Esophagus mucosa (tissue), 1 donor: ENCODE measurements around the gene TRABD. TPM values are rescaled to one million over a fixed set of nuclear protein-coding genes. Genes with fewer than 3 reads are reported as not detected.
A peak's percentile ranks its signal among the peaks of the same experiment; 100 is the strongest.

Source experiments
- ATAC-seq: fragments of 200-7000 bp; cut with Tn5 transposase; one replicate; pipeline ENCODE4 v1.9.1; 2020
- total RNA-seq: library from RNA; stranded (reverse); gene quantifications from one replicate; pipeline ENCODE4 v1.2.4, GENCODE V29; 2023
- donor health status: DM: yes; HTN: yes; CAD: no.

The TRABD gene
- total RNA-seq, 1 donor from 2014 or later, result 32.6 TPM

- ATAC-seq, result peak; percentile 70
Measured at GRCh38 chr22:50245214-50246072, 59.7 kb downstream of the TRABD start.

DNA sequence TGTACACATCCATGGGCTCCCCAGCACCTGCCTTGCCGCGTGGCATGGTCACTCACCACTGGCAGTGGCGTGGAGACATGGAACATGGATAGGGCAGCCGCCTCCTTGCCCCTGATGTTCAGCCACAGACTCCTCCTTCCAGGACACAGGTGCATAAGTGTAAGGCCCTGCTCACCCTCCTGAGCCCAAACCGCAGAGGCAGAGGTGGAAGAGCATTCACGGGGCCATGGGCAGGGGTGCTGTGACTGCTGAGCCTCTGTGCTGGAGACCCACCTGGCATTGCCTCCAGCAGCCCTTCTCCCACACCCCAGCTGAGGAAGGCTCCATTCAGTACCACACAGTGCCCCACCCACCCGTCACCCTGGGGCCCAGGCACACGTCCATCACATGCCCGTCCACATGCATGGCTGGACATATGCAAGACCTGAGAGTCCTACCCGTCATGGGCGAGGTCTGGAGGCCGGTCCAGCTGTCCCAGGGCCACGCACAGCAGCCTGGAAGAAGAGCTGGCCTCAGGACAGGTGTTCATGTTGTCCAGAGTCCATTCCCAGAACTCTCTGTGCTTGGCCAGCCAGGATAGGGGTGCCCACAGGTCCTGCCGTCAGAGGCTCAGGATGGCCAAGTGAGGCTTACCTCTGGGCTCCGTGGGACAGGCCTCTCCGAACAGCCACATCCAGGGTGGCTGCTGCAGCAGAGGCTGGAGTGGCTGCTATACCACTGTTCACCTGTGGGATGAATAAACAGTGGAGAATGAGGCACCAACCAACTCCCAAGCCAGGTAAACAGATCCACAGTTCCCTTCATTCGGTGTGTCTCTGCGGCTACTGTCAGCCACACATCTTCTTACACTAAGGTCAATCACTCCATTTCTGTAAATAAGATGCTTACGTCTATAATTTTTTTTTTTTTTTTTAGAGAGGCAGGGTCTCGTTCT is 60.8 kb downstream of the TRABD start:
- ATAC-seq, result no peak

- no peak for ATAC-seq
Measured at GRCh38 chr22:50247748-50248147, 62.0 kb downstream of the TRABD start.

GRCh38 chr22:50248196-50249081 is 62.7 kb downstream of the TRABD start:
- ATAC-seq, result no peak

Other genes starting within 250 kb of the TRABD start
- 50.5 TPM for gene PIM3, start 225.1 kb upstream of the TRABD start, total RNA-seq
- gene IL17REL, start 173.1 kb upstream of the TRABD start, total RNA-seq, result not detected
- not detected for gene TTLL8, start 127.6 kb upstream of the TRABD start, total RNA-seq
- not detected for gene MLC1, start 100.5 kb upstream of the TRABD start, total RNA-seq
- 0.12 TPM for gene MOV10L1, start 95.9 kb upstream of the TRABD start, total RNA-seq
- gene PANX2, start 15.2 kb upstream of the TRABD start, total RNA-seq, result 0.92 TPM
- gene SELENOO, start 15.1 kb downstream of the TRABD start, total RNA-seq, result 13.3 TPM
- gene TUBGCP6, start 59.1 kb downstream of the TRABD start, total RNA-seq, result 14.8 TPM
- gene HDAC10, start 65.4 kb downstream of the TRABD start, total RNA-seq, result 17.7 TPM
- 2.6 TPM for gene MAPK12, start 75.8 kb downstream of the TRABD start, total RNA-seq
- 5.8 TPM for gene MAPK11, start 84.5 kb downstream of the TRABD start, total RNA-seq
- 148 TPM for gene PLXNB2, start 121.7 kb downstream of the TRABD start, total RNA-seq
- 2.3 TPM for gene DENND6B, start 141.1 kb downstream of the TRABD start, total RNA-seq
- 29.3 TPM for gene PPP6R2, start 157.4 kb downstream of the TRABD start, total RNA-seq